ENCODE data around the gene CC2D2A.

CC2D2A gene

GRCh38 chr4:15469402-15470127 is at the start of gene CC2D2A:
Gene CC2D2A (plus strand): TSS chr4:15469882. CDS start chr4:15475933, 6,051 bp downstream.
- no peak for DNase-seq (ENCODE audit: low read depth in 2 of 2)

- no peak for DNase-seq (ENCODE audit: low read depth in 2 of 2)
These were observed 49.0 kb upstream of the CC2D2A start for GRCh38 chr4:15420642-15421041.

- DNase-seq (ENCODE audit: low read depth in 2 of 2) = no peak
These were observed 46.4 kb upstream of the CC2D2A start for GRCh38 chr4:15423285-15423711.

- DNase-seq (ENCODE audit: low read depth in 2 of 2) = no peak
These were observed 44.2 kb upstream of the CC2D2A start for GRCh38 chr4:15425520-15425919.

- no peak for DNase-seq (ENCODE audit: low read depth in 2 of 2)
These were observed 42.5 kb upstream of the CC2D2A start for GRCh38 chr4:15427161-15427560.

- DNase-seq (ENCODE audit: low read depth in 2 of 2) = no peak
These were observed 42.0 kb upstream of the CC2D2A start, which contains the start of gene C1QTNF7 for GRCh38 chr4:15427701-15428100. Gene C1QTNF7 (plus strand): TSS chr4:15428033. CDS start chr4:15435744, 7,711 bp downstream.

- no peak for DNase-seq (ENCODE audit: low read depth in 2 of 2)
These were observed 41.1 kb upstream of the CC2D2A start for GRCh38 chr4:15428611-15429010.

GRCh38 chr4:15434091-15434490 is 35.6 kb upstream of the CC2D2A start:
- no peak for DNase-seq (ENCODE audit: low read depth in 2 of 2)

GRCh38 chr4:15434676-15435075 is 35.0 kb upstream of the CC2D2A start:
- no peak for DNase-seq (ENCODE audit: low read depth in 2 of 2)

GRCh38 chr4:15436513-15436912 is 33.2 kb upstream of the CC2D2A start:
- no peak for DNase-seq (ENCODE audit: low read depth in 2 of 2)

GRCh38 chr4:15438939-15439524 is 30.6 kb upstream of the CC2D2A start:
- no peak for DNase-seq (ENCODE audit: low read depth in 2 of 2)

GRCh38 chr4:15443371-15444160 is 26.1 kb upstream of the CC2D2A start:
- DNase-seq (ENCODE audit: low read depth in 2 of 2) = no peak

- no peak for DNase-seq (ENCODE audit: low read depth in 2 of 2)
These were observed 25.4 kb upstream of the CC2D2A start for GRCh38 chr4:15444276-15444675.

- no peak for DNase-seq (ENCODE audit: low read depth in 2 of 2)
These were observed 24.7 kb upstream of the CC2D2A start for GRCh38 chr4:15444879-15445547.

GRCh38 chr4:15451181-15451865 is 18.4 kb upstream of the CC2D2A start:
- no peak for DNase-seq (ENCODE audit: low read depth in 2 of 2)

GRCh38 chr4:15451866-15452765 is 17.6 kb upstream of the CC2D2A start:
- DNase-seq (ENCODE audit: low read depth in 2 of 2) = no peak

- DNase-seq (ENCODE audit: low read depth in 2 of 2) = no peak
These were observed 14.4 kb upstream of the CC2D2A start for GRCh38 chr4:15455290-15455689.

GRCh38 chr4:15457406-15458201 is 12.1 kb upstream of the CC2D2A start:
- DNase-seq (ENCODE audit: low read depth in 2 of 2) = no peak

- DNase-seq (ENCODE audit: low read depth in 2 of 2) = no peak
These were observed 11.1 kb upstream of the CC2D2A start for GRCh38 chr4:15458616-15459015.

GRCh38 chr4:15459706-15460105 is 10.0 kb upstream of the CC2D2A start:
- DNase-seq (ENCODE audit: low read depth in 2 of 2) = no peak

Measured in activated CD8-positive, alpha-beta memory T cell treated with anti-CD3 and anti-CD28 coated beads for 4 hours (primary cell).